NCI-H2196 treated with DMSO at 0.1 percent for 48 hours (cell line): Measurements from ENCODE around the gene CCNY.
A peak's percentile ranks its signal among the peaks of the same experiment; 100 is the strongest.

Experiments
- DNase-seq: peaks from one replicate; lab custom pipeline; 2025; ENCODE audit not compliant: unreplicated experiment; lab: John Stamatoyannopoulos, UW

Gene CCNY

GRCh38 chr10:35545878-35546590 lies 209.7 kb downstream of the CCNY start:
- no peak for DNase-seq

DNA sequence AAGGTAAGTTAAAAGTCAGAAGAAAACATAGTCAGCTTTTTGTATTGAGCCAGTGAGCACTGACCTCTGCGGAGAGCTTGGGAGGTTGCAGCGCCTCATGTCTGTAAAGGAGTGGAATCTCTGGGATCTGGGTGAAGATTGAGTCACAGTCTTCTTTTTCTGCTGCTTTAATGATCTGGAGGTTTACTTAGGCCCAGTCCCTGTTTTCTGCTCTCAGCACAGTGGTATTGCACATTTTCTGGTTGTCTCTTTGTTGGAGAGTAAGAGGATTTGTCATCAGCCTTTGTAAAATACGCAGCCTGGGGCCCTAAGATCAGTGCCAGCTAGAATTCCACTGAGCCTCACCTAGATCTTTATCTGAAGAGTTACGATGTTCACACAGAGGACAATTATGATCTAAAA lies 210.5 kb downstream of the CCNY start:
- DNase-seq: no peak

DNA sequence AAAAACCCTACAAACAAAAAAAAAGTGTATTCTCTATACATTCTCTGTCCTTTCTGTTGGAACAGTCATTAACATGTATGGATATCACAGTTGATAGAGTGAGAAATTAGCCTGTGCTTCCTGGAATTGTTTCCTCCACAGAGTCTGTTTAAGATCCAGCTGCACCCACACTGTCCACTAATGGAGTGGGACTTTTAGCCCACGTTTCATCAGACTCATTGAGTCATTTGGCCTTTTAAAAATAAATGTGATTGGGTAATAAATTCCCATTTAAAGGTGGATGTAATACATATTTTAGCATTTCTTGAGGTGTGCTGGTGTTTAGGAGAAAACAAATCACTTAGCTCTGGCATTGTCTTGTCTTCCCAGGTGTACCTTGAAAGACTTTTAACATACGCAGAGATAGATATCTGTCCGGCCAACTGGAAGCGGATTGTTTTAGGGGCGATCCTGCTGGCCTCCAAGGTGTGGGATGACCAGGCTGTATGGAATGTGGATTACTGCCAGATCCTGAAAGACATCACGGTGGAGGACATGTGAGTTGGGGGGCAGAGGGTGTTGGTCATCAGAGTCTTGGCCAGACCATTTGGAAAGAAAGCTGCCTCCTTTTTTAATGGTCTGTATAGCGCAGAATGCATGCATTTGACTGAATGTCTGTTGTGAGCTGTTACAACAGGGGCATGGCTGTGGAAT lies 216.5 kb downstream of the CCNY start:
- no peak for DNase-seq

DNA sequence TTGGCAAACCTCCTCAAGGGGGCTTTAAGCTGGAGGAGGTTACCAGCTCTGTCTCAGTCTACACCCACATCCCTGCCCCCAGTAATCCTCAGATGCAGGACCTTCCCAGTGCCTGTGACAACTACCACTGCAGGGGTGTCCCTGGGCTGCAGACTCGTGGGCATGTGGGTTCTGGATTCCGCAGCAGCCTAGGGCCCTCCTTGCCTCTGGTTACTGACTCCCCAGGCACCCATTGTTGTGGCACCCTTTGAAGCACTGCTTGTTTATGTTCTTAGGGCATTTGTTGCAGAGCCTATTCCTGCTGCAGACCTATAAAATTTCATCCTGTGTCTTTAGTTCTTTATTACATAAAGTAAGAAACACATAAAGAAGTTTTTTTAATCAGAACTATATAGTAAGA lies 217.7 kb downstream of the CCNY start:
- no peak for DNase-seq

DNA sequence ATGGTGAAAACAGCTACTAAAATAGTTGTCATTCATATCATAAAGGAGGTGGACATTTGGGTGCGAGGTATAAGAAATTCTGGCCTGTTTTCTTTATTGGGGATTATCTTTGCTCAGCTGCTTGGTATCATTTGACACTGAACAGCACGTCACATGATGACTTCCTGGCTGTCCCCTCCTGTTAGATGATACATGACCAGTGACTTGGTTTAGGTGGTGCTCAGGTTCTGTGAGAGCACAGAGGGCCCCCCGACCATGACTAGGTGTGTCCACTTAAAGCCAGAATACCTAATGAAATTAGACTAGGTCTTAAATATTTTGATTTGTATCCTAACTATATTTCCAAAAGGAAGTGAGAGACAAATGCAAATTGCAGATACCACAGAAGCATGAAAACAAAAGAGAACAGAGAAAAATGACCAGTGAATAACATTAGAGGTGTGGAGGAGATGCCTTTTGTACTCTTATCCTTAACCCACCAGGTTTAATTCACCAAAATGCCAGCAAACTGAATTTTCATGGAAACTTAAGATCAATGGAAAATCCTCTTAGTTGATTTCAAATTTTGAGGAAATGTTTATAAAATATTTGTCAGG lies 218.2 kb downstream of the CCNY start:
- DNase-seq: no peak

DNA sequence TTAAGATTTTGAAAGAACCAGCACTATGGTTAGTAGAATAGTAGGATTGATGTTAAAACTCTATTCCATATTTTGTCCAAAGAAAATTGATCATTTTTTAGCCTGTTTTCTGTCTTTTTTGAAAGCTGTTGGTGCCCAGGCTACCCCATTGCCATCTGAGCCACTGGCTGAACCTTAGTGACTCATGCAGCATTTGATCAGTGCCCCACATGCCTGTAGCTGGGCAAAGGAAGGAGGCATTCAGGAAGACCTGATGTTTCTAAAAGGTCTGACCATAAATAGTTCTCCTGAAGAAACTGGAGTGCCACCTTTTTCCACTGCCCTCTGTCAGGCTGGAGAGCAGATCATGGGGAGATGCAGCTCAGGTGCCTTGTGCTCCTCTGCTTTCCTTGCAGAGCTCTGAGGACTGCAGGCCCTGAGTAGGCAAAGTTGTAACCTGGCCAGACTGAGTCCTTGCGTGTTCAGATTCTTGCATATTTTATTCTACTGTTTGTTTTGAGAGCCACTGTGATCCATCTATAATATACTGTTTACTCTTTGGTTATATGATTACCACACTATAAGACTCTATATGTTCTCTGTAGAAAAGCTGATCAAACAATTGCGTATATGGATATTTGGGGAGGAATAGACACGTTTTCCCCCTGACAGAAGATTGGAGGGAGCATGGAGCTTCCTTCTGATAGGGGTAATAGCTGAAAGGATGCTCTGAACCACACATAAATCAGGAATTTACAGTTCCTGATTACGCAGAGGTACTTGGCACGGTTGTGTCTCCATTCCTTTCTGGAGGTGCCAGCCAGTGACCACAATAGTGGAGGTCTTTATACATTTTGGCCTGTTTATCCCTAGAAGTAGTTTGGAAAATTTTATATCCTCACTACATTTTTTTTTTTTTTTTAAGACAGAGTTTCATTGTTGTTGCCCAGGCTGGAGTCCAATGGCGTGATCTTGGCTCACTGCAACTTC lies 219.9 kb downstream of the CCNY start:
- no peak for DNase-seq

DNA sequence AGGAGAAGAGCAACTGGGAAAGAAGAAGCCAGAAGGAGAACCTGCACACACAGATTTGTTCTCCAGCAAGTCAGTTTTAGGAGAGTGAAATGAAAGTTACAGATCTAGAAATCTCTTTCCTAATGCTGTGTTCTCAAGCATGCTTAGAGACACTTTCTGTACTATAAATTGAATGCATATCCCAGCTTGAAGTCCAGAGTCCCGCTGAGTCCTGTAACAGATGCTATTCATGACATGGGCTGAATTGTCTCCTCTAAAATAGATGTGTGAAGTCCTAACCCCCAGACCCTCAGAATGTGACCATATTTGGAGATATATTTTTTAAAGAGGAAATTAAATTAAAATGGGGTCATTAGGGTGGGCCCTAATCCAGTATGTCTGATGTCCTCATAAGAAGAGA lies 222.0 kb downstream of the CCNY start:
- no peak for DNase-seq

DNA sequence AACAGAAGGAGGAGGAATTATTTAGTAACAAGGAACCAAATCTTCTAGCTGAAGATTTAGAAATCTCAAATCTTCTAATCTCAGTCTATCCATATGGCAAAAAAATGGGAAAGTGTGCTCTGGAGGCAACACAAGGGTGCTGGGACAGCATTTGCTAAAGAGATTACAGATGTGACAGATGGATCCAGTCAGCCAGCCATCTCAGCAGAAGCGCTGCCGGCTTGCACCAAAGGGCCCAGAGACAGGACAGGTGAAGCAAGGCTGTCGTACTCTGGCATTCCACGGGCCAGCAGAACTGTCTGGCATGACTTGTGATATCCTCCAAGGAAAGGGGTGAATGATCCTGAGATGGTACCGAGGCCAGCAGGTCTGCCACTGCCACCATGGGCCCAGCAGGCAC lies 223.1 kb downstream of the CCNY start:
- DNase-seq: no peak

- DNase-seq: no peak
Measured at GRCh38 chr10:35561715-35562114, 225.4 kb downstream of the CCNY start.

DNA sequence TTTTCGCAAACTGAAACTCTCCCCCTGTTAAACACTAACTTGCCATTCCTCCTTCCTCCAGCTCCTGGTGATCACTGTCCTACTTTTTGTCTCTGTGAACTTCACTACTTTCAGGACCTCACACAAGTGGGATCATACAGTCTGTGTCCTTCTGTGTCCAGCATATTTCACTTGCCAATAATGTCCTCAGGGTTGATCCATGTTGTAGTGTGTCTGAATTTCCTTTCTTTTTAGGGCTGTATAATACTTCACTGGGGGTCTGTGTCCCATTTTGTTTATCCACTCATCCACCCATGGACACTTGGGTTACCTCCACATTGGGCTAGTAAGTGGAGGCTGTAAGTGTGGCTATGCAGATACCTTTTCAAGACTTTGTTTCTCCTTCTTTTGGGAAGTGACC lies 226.1 kb downstream of the CCNY start:
- no peak for DNase-seq

- peak; percentile 5 for DNase-seq
Measured at GRCh38 chr10:35563261-35563891, 227.1 kb downstream of the CCNY start.

- no peak for DNase-seq
Measured at GRCh38 chr10:35564341-35564968, 228.1 kb downstream of the CCNY start.

GRCh38 chr10:35565602-35566081 lies 229.3 kb downstream of the CCNY start:
- DNase-seq: no peak

DNA sequence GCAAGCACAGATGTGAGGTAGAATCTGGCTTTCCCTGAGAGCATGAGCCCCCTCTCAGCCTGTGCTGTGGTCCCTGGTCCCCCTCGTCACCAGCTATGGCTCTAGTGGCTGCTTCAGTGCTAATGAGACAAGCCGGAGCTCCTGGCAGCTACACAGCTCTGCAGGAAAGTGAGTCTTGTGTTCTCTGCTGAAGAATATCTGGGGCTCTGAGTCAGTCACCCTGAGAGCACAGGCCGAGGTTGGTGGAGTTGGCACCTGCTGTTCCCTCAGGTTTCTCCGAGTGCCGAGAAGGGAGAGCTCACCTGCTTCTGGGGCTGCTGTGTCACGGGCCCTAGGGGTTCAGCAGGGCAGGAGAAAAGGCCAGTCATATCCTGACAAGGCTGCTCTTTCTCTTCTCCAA lies 231.6 kb downstream of the CCNY start:
- no peak for DNase-seq

GRCh38 chr10:35568483-35569015 lies 232.2 kb downstream of the CCNY start:
- DNase-seq: no peak

DNA sequence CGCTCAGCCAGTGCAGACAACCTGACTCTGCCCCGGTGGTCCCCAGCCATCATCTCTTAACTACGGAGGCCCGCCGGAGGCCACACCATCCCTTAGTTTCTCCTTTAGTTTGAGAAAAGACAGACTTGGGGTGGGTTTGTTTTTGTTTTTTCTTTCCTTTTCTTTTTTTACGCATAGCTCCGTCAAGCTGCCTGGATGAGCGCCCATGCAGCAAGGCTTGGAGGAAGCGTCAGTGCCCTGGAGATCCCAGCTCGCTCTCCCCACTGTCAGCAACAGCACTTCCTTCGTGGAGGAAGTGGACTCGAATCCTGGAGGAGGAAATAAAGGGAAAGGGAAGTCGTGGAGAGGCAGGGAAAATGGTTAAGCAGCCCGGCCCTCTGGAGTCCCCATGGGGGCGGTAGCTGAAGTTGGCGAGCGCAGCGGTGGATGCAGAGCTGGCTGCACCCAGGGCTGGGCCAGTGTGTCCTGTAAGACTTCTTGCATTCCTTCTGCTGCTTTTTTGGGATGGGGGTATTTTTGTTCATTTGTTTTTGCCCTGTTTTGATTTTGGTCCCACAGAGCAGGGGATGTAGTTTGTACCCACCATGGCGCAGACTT lies 232.9 kb downstream of the CCNY start:
- DNase-seq: no peak

DNA sequence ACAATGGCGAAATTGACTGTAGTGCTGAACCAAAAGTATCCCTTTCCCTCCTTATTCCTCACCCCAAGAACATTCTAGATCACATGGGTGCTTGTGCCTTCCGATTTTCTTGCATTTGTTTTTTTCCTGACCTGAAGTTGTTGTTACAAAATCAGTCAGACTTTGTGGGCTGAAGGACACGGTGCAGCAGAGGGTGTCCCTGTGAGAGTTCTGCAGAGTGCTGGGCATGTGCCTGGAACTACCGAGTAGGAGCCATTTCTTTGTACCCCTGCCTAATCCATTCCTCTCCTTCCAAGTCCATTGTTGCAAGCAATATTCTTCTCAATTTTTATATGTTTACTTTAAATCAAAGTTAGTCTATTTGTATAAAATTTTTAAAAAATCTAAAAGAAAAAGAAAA lies 233.5 kb downstream of the CCNY start:
- no peak for DNase-seq

- DNase-seq: no peak
Measured at GRCh38 chr10:35570397-35570796, 234.1 kb downstream of the CCNY start.

- DNase-seq: no peak
Measured at GRCh38 chr10:35572583-35572982, 236.3 kb downstream of the CCNY start.

DNA sequence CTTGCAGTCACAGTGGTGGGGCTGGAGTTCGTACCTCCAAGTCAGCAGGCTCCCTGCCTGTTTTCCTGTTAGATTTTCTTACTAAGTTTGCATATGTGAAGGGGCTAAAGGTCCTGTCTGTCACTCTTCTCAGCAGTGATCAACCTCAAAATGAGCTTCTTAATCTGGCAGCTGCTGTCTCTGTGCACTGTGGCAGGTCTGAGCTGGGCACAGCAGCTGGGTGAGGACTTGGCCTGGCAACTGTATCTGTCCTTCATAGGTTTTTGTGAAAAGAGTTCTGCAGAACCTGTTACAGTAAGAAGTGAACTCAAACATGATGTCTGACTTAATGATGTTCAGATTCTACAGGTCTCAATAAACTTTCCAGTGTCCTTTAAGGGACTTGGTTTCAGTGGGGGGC lies 237.5 kb downstream of the CCNY start:
- no peak for DNase-seq
